NCI-H1930 (cell line): ENCODE measurements around the gene TRIM62.
"Not testable (repeated sequence)": the region's sequence is repeated elsewhere in the genome, so short reads cannot be mapped to it uniquely, and the experiment has no call there.

Experiments used
- DNase-seq, 2 experiments: peaks; one replicate each; lab custom pipeline; 2025; lab: John Stamatoyannopoulos, UW

TRIM62 gene

DNA sequence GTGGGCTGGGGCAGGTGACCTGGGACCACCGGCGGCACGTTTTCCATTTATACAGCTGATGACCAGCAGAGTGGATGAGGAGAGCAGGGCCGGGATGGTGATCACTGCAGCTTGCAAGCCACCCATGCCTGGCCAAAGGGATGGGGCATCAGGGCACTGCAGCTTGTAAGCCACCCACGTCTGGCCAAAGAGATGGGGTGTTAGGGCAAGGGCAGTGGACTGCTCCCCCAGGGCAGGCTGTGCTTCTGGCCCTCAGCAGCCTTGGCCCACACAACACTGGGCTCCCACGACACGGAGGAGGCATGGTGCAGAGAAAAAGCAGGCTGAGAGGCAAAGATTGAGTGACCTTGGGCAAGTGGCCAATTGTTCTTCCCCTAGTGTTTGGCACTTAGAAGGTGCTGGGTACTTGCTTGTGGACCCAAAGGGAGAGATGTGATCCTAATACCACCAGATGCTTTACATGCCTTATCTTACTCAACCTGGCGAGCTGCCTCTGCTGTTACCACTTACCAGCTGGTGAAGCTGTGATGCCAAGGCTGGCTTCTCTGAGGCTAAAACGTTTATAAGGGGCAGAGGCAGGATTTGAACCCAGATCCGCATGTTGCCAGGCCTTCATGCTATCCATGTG is 48.3 kb downstream of the TRIM62 start:
- no peak for DNase-seq

DNA sequence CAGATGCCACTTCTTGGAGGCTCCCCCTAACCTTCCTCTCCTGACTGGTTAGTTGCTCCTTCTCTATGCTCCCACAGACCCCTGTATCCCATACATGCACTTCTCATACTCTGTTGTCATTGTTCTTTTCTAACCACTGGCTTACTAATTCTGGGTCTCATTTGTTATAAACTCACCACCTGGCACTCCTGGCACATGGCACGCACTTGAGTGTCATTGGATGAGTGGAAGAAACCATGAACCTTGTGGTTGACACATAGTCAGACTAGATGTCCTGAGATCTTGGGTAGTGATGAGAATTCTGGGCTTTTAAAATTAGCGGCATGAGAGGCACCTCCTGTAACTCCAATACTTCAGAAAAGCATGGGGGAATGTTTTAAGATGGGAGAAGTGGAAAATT is 49.3 kb downstream of the TRIM62 start:
- DNase-seq, result no peak

DNA sequence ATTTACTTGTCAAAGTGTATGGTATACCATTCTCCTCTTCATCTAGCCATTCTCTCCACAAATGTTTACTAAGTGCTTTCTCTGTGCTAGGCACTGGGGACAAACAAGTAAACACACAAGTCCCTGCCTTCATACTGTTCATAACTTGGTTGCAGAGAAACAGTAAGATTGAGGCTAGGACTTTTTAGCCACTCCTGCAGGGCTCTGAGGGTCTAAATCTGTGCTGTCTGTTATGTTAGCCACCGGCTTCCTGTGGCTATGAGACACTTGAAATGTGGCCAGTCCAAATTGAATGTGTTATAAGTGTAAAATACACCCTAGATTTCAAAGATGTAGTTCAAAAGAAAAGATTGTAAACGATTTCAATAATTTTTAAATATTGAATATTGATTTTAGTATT is 50.7 kb downstream of the TRIM62 start:
- DNase-seq, result no peak

DNA sequence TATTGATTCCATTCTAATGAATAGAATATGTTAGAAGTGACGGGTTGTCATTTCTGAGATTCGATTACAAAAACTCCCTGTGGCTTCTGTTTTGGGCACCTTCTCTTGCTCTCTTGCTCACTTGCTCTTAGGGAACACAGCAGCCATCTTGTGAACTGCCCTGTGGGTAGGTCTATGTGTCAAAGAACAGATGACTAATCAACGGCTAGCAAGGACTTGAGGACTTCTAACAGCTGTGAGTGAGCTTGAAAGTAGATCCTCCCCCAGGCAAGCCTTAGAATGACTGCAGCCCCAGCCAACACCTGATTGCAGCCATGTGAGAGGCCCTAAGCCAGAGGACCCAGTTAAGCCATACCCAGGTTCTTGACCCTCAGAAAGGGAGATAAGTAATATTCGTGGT is 51.5 kb downstream of the TRIM62 start:
- no peak for DNase-seq

DNA sequence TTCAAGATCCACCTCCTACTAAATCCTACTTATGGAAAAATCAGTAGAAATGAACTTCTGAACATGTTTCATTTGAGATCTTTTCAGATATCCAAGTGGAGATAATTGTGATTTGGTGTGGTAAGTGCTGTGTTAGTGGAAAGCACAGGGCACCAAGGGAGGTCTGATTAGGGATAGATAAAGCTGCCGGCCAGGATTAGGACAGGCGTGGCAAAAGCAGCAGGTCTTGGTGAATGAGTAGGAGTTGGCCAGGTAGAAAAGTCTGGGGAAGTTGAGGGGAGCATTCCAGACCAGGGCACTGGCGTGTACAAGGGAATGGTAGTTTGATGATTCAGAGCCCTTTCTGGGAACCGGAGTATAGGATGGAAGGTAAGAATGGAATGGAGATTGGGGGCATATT is 53.1 kb downstream of the TRIM62 start:
- no peak for DNase-seq

DNA sequence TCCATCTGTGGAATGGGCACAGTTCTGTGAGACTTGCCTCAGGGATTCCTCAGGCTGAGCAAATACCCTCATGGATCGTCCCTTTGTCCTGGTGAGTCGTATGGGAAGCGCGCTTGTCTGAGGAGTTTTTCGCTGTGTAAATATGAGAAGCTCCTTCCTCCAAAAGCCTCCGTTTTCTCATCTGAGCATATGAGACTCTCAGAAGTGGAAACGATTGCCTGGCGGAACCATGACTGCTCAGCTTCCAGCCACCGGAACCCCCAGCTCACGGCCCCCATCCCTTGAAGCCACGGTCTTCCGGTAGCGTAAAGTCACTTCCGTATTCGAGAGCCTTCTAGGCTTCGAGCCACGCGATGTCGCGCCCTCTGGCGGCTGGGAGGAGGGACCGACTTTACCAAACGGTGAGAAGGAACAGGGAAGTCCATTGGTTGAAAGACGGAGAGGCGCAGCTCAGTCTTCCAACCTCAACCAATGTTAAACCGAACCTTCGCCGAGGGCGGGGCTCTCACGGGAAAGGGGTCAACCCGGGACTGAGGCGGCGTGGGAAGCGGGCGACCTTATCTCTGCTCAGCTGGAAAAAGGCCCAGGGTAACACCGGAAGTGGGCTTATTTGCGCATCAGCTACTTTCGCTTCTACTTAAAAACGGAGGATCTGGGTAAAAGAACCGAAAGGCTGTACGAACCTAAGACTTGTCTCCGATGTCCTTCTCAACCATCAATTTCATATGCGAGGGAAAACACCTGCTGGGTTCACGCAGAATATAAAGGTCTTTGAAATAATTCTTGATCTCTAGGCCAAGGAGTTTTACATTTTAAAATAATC is 54.6 kb downstream of the TRIM62 start:
- DNase-seq, result peak; percentile 99 to 100

DNA sequence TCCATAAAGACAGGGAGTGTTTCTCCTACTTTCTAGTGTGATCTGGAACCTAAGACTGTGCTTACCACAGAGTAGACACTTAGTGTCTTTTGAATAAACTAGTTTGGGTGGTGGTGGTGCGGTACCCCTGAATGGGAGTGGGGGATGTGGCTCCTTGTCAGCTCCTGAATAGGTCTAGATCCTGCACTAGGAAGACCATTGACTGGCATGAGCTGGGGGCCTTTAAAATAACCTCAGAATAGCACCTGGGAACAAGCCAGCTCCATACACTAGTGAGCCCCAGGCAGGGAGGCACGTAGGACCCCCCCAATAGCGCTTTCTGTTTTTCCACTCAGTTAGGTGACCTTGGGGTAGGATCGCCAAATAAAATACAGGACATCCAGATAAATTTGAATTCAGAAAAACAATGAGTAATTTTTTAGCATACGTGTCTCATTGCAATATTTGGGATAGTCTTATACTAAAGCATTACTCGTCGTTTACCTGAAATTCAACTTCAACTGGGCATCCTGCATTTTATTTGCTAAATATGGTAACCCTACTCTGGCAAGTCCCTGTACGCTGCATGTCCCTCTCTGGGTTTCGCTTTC is 55.3 kb downstream of the TRIM62 start:
- no peak for DNase-seq

DNA sequence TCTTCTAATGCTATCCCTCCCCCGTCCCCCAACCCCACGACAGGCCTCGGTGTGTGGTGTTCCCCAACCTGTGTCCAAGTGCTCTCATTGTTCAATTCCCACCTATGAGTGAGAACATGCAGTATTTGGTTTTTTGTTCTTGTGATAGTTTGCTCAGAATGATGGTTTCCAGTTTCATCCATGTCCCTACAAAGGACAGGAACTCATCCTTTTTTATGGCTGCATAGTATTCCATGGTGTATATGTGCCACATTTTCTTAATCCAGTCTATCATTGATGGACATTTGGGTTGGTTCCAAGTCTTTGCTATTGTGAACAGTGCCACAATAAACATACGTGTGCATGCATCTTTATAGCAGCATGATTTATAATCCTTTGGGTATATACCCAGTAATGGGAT is 57.2 kb downstream of the TRIM62 start:
- DNase-seq, result not testable (repeated sequence)

DNA sequence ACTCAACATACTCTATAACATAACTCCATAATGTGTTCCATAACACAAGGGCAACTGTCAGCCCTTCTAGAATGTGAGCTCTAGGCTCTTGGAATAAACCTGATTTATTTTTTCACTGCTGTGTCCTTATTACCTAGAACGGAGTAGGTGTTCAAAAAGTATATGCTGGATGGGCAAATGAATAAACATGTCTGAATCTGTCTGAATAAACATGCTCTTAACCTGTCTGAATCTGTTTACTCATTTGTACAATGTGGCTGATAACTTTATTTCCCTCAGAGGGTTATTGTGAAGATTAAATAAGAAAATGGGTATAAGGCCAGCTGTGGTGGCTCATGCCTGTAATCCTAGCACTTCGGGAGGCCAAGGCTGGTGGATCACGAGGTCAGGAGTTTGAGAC is 58.6 kb downstream of the TRIM62 start:
- no peak for DNase-seq

DNA sequence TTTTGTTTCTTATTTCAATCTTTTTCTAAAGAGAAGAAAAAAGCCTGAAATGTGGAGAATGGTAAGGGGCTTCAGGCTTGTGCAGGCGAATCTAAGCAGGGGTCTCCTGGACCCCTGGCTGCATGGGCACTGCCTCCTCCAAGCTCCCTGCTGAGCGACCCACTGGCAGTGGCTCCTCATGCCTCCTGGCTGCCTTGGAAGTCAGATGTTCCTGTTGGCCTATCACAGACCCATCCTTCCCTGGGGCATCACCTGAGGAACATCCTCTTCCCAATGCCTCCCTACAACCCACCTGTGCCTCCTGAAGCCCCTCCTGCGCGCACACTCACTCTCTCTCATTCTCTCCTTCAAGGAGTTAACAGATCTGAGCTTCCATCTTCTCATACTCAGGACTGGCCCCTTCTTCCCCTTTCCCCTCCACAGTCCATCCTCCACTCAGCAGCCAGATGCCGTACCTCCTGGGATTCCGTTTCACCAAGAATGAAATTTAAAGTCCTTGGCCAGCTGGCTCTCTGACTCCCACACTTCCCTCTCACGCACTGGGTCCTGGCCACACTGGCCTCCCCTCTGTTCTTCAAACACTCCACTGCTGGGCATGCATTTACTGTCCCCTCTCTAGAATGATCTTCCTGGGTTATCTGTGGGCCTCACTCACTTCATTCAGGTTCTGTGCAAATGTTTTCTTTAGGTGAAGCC is 59.2 kb downstream of the TRIM62 start:
- no peak for DNase-seq

DNA sequence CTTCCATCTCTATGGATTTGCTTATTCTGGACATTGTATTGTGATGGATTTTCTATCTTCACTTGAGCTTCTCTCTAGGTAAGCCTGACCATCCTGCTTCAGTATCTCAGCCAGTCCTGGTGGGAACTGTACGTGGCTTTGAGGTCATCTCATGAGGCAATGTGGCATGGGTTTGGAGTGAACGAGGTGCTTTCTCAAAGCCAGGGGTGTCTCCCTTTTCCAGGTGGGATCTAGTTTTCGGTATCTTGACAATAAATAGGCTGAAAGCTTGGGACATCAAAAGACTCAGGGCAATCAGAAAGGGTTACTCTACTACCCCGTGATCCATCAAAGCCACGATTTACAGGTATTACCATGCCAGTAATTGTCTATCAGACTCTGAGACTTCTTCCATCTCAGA is 60.1 kb downstream of the TRIM62 start:
- no peak for DNase-seq

DNA sequence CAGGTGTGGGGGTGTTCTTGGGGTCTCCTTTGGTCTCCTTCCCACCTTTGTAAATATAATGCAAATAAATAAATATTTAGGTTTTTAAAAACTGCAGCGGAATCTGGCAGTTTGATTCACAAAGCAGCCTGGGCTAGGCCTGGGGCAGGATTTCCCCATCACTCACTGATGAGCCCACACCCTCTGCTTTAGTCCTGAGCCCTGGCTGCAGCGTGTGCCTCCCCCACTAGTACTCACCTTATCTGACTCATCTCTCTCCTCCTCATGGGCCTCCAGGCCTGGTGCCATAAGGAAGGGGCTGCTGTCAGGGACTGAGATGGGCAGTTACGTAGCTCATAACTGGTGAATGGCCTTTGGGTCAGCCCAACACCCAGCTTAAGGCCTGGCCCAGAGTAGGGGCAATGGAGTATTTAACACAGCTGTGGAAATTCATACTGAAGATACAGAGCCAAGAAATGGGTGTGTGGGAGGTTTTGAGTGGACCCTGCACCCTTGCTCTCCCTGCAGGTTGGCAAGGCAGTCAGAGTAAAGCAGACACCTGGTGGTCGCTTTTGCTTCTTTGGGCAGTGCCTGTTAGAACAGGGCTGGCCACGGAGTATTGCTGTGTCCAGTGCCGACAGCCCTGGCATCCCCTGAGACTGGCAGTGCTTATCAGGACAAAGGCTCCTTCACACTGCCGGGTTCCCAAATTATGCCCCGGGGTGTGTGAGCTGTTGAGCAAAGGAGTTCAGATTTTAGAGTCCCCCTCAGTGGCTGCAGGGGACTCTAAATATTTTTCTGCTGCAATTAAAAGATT is 61.2 kb downstream of the TRIM62 start:
- no peak for DNase-seq

DNA sequence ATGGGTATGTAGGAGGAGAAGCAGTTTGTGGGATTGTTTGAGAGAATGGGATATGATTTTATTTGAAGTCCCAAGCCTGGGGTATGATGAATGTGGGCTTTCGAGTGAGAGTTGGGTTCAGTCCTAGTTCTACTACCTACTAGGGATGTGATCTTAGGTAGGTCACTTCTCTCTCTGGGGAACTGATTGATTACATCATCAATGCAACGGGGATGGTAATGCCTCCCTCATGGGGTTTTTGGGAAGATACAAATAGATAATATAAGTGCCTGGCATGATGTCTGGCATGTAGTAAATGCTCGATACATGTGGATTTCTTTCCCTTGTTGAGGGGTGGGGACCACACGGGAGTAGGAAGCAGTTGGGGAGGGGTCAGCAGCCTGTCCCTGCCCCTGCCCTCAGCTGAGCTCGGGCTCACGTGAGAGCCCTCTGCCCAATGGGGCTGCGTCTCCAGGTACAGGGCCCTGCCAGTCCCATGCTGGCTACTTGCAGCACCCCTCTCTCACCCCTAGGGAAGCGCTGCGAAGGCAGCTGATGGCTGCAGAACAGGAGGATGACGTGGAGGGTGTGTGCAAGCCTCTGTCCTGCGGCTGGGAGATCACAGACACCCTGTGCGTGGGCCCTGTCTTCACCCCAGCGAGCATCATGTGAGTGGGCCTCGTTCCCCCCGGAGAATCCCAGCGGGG is 62.2 kb downstream of the TRIM62 start:
- no peak for DNase-seq

DNA sequence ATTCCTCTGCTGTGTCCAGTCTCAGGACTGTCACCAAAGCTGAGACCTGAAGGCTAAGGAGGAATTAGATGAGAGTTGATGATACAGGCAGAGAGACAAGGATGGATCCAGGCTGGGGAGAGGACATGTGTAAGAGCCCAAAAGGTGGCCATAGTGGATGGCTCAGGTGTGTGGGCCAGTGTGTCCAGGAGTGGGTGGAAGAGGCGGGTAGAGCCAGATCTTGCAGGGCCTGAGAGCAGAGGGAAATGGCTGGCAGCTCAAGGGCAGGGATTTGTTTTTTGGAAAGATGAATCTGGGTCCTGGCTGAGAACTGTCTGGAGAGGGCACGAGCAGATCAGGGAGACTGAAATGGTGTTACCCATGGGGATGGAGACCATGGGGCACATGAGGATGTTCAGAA is 62.8 kb downstream of the TRIM62 start:
- no peak for DNase-seq

DNA sequence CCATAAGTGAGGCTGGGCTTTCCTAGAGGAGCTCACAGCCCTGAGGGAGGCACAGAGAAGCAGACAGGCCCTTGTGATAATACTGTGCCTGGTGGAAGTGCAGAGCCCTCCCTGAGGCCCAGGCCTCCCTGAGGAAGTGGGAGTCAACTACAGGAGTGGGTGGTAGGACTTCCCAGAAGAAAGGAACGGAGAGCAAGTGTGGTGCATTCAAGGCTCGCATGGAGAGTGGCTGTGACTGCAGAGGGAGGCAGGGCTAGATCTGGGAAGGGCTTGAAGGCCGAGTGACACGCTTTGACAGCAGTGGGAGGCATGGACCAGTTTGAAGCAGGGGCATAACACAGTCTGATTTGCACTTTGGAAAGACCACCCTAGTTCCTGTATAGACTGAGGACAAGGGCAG is 63.6 kb downstream of the TRIM62 start:
- no peak for DNase-seq

DNA sequence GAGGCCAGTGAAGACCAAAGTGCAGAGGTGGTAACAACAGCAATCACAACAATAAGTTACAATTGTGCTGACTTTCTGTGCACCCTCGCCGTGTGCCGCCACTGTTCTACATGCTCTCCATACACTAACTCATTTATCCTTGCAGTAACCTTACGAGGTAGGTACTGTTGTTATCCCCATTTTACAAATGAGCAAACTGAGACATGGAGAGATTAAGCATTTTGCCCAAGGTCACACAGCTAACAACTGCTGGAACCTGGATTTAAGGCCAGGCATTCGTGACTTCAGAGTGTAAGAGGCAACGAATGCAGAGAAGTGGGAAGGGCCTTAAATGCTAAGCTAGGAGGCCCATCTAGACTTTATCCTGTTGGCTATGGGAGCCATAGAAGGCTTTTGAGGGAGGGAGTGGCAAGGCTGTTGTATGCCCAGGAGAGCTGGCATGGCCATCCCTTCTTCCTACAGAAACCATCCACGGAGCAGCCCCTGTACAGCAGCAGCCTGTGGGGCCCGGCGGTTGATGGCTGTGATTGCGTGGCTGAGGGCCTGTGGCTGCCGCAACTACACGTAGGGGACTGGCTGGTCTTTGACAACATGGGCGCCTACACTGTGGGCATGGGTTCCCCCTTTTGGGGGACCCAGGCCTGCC is 64.3 kb downstream of the TRIM62 start:
- DNase-seq, result no peak

DNA sequence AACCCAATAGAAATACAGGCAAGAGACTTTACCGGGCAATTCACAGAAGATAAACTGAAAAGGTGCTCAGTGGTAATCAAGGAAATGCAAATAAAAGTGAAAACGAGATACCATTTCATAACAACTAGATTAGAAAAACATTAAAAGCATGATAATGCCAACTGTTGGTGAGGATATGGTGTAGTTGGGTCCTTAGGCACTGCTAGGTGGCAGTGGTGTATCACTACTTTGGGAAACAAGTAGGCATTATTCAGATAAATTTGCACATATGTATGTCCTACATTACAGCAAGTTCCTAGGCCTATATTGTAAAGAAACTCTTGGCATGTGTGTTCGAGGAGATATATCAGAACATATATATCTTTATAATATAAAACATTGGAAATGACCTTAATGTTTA is 69.9 kb downstream of the TRIM62 start:
- DNase-seq, result no peak

DNA sequence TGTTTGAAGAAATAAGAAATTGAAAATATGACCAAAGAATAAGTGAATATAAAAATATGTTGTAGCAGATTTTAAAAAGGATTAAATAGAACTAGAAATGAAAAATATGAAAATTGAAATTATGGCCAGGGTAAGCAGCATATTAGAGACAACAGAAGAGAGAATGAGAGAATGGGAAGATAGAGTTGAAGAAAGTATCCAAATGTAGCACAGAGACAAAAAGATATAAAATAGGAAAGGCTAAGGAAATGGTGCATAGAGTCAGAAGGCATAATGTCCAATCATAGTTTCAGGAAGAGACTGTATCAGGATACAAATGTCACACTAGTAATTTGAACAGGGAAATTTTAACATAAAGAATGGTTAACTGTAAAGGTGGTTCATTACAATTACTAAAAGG is 71.4 kb downstream of the TRIM62 start:
- DNase-seq, result no peak

DNA sequence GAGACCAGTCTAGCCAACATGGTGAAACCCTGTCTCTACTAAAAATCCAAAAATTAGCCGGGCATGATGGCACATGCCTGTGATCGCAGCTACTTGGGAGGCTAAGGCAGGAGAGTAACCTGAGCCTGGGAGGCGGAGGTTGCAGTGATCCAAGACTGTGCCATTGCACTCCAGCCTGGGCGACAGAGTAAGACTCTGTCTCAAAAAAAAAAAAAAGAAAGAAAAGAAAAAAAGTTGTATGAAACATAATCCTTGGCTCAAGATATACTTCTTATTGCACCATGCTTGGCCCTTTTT is 81.8 kb downstream of the TRIM62 start:
- DNase-seq, result not testable (repeated sequence)

DNA sequence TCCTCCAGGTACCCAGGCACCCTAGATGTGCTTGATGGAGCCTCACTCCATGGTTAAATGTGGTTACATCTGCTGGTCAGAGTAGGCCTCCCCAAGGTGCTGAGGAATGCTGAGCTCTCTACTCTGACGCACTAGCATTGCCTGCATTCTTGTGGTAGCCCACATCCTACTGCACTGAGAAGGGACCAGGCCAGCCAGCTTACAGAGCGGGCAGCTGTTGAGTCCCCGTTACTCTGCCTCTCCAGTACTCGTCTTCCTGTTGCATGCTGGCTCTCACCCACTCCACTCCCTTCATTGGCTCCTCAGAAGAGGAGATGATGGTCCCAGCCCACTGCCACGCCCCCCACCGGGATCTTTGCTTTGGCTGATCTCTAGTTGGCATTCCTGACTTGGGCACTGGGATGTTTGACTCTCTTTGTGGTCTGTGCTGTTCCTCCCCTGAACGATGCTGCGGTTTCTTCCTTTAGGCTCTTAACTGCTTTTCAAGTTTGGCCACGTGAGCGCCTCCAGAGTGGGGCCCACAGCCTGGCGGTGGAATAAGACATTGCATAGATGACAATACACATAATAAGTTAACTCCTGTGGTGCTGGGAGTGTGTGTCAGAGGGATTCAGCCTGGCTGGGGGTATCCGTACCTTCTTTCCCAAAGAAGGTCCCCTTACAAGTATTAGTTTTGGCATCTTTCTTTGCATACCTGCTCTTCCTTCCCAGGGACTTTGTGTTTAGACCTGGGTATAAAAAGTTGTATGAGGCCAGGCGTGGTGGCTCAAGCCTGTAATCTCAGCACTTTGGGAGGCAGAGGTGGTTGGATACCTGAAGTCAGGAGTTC is 82.3 kb downstream of the TRIM62 start:
- DNase-seq, result no peak
